NCI-H187 (cell line): ENCODE results near the gene BFSP1.

Source experiments
- DNase-seq, 2 experiments: peaks; one replicate each; lab custom pipeline; 2025; lab: John Stamatoyannopoulos, UW

BFSP1 gene

GRCh38 chr20:17557675-17558006 is 26.5 kb upstream of the BFSP1 start:
- DNase-seq: no peak

- no peak for DNase-seq
These were observed 25.9 kb upstream of the BFSP1 start for GRCh38 chr20:17556837-17557674.

- DNase-seq: no peak
These were observed 23.9 kb upstream of the BFSP1 start for GRCh38 chr20:17555106-17555505.

GRCh38 chr20:17549131-17549530 is 18.0 kb upstream of the BFSP1 start:
- no peak for DNase-seq

GRCh38 chr20:17545127-17545526 is 13.9 kb upstream of the BFSP1 start:
- DNase-seq: no peak

GRCh38 chr20:17543531-17544131 is 12.5 kb upstream of the BFSP1 start:
- DNase-seq: no peak

GRCh38 chr20:17542993-17543412 is 11.8 kb upstream of the BFSP1 start:
- no peak for DNase-seq

GRCh38 chr20:17542481-17542880 is 11.3 kb upstream of the BFSP1 start:
- DNase-seq: no peak

- DNase-seq: no peak
These were observed 10.8 kb upstream of the BFSP1 start for GRCh38 chr20:17541996-17542395.

- DNase-seq: no peak
These were observed 10.4 kb upstream of the BFSP1 start for GRCh38 chr20:17541596-17541995.

- peak in 1 of 2 experiments; percentile 22 for DNase-seq
These were observed 7.5 kb upstream of the BFSP1 start for GRCh38 chr20:17538517-17539170.

- DNase-seq: no peak
These were observed 6.8 kb upstream of the BFSP1 start for GRCh38 chr20:17537959-17538358.

- DNase-seq: peak in 1 of 2 experiments; percentile 37
These were observed 5.8 kb upstream of the BFSP1 start for GRCh38 chr20:17536944-17537444.

GRCh38 chr20:17534077-17534476 is 2.9 kb upstream of the BFSP1 start:
- no peak for DNase-seq

- DNase-seq: no peak
These were observed 2.2 kb upstream of the BFSP1 start for GRCh38 chr20:17533396-17533795.

GRCh38 chr20:17531665-17532025 is 466 bp upstream of the BFSP1 start:
- no peak for DNase-seq

GRCh38 chr20:17530153-17530552 is 1.0 kb downstream of the BFSP1 start:
- no peak for DNase-seq

GRCh38 chr20:17529586-17529985 is 1.6 kb downstream of the BFSP1 start:
- DNase-seq: no peak

- DNase-seq: no peak
These were observed 5.5 kb downstream of the BFSP1 start for GRCh38 chr20:17525650-17526049.

- DNase-seq: no peak
These were observed 6.0 kb downstream of the BFSP1 start for GRCh38 chr20:17525132-17525531.

GRCh38 chr20:17524560-17524959 is 6.6 kb downstream of the BFSP1 start:
- no peak for DNase-seq

GRCh38 chr20:17523326-17523725 is 7.9 kb downstream of the BFSP1 start:
- no peak for DNase-seq

GRCh38 chr20:17522528-17522927 is 8.7 kb downstream of the BFSP1 start:
- DNase-seq: no peak
